HG03571 (cell line): ENCODE data around the gene BCL11B.

Experiments used
- ATAC-seq: cut with Tn5 transposase; IDR thresholded peaks from one replicate; pipeline ENCODE4 v1.9.1; 2021; ENCODE audit not compliant: unreplicated experiment

BCL11B gene

DNA sequence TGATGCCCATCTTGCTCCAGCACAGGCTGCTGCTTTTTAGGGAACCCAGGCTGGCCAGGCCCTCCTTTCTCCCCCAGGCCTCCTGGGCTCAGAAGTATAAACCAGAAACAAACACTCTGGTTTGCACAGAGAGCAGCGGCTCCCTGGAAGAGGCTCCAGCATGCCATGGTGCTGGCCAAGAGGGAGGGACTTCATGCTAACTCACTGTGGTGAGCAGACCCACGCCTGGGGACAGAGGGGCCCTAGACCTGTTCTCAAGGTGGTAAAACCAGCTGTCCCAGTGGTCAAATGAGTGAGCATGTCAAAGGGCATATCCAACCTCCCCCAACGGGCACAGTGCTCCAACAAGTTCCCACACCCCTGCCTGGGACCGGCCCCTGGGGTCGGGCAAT is 15.5 kb downstream of the BCL11B start:
- no peak for ATAC-seq

GRCh38 chr14:99255621-99256482 is 16.1 kb downstream of the BCL11B start:
- ATAC-seq, result no peak

GRCh38 chr14:99254328-99255009 is 17.5 kb downstream of the BCL11B start:
- no peak for ATAC-seq

DNA sequence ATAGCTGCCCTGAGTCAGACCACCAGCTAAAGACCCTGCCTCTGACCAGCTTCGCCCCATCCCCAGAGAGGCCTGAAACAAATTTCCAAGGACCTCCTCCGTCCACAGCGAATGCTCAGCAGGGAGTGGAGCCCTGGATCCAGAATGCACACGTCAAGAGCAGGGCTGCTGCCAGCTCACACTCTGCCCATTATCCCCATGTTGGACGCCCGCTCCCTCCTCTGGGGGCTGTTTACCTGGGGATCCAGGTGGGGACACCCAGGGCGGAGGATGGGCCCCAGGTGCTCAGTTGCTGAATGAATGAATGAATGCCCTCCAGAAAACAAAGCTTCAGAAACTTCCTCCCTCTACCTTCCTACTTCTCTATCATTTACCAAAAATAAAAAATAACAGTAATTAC is 18.1 kb downstream of the BCL11B start:
- ATAC-seq, result no peak

GRCh38 chr14:99252940-99253868 is 18.8 kb downstream of the BCL11B start:
- ATAC-seq, result no peak

DNA sequence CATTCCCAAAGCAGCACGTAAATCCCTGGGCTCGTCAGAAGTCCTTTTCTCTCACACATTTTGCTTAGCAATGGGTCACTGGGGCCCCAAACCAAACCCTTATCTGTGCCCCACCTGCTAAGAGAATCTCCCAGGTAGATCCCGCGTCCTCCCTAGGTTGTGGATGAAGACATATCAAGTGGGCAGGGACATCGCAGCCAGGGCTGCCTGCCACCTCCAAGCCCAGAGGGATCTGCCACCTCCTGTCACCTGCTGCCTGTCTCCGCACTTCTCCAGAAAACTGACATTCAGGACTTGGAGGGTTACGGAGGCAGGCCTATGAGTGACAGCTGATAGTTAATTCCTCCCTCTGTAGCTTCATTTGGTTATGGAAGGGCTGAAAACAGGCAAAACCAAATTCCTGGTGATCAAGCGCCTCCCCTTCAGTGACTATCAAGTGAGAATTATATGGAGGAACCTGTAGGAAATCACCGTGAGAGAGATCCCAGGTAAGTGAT is 19.5 kb downstream of the BCL11B start:
- ATAC-seq, result no peak

- no peak for ATAC-seq
Measured at GRCh38 chr14:99251721-99252120, 20.3 kb downstream of the BCL11B start.

- ATAC-seq, result no peak
Measured at GRCh38 chr14:99250636-99251208, 21.3 kb downstream of the BCL11B start.

DNA sequence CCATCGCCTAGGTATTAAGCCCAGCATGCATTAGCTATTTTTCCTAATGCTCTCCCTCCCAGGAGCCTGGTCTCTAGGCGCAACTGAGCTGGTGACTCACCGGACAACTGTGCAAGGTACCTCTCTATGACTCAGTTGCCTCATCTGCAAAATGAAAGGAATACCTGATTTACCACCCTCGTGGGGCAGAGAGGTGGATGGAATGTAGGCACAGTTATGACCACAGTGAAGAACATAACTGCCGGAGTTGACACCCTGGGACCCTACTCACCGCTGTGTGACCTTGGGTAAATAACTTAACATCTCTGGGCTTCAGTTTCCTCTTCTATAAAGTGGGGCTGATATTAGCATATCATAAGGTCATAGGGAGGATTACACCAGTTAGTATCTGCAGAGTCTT is 22.6 kb downstream of the BCL11B start:
- ATAC-seq, result no peak

- no peak for ATAC-seq
Measured at GRCh38 chr14:99248761-99249171, 23.2 kb downstream of the BCL11B start.

DNA sequence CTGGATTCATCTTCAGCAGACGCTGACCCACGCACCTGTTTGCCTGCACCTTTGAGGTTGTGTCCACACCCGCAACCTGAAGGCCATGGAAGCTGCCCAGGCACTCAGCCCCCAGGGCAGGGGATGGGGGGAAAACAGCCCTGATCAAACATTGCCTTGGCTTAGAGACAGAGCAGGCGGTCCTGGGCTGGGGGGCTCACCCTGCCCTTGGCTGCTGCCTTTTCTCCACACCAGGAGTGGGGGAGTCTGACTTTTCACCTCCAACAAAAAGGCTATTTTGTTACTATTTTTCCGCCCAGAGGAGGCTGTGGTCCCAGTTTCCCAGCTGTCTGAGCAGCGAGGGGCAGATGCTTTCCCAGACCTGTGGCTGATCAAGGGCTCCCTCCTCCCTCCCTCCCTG is 24.2 kb downstream of the BCL11B start:
- no peak for ATAC-seq

- ATAC-seq, result no peak
Measured at GRCh38 chr14:99247101-99247729, 24.8 kb downstream of the BCL11B start.

- no peak for ATAC-seq
Measured at GRCh38 chr14:99246536-99247097, 25.4 kb downstream of the BCL11B start.

DNA sequence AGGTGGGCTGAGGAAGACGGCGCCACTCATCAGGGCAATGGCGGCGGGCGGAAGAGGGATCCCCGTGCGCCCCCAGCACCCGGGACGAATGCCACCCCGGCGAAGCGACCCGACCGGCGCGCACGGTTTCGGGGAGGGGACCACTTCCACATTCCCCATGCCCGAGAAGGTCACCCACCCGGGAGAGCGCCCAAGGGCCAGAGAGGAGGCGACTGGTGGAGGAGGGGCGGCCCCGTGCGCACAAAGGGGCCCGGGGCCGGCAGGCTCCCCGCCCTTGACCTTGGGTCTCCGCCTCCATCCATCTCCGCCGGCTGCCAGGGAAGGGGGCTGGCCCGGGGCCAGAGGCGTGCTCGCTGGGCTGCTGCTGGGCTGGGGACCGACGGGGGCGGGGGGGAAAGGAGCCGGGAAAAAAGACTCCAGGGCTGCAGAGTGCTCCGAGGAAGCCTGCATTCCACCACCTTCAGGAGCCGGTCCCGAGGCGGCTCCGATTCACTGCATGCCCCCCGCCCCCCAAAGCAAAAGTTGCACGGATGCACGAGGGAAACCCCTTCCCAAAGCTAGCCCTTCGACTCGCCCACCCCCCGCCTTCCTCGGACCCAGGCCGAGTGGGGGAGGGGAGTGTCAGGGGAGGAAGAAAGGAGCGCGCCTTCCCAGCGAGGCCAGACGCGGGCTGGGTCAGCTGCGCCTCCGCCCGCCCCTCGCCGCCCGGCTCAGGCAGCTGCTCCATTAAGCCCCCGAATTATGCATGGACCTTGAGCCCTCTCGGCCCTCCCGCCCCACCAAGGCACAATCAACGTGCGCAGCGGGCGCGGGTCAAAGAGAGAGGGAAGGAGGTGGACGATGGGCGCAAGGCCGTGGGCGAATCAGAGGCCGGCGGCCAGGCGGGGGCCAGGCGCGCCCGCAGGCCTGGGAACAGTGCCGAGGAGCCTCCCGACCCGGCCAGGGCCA is 26.2 kb downstream of the BCL11B start:
- ATAC-seq, result no peak

DNA sequence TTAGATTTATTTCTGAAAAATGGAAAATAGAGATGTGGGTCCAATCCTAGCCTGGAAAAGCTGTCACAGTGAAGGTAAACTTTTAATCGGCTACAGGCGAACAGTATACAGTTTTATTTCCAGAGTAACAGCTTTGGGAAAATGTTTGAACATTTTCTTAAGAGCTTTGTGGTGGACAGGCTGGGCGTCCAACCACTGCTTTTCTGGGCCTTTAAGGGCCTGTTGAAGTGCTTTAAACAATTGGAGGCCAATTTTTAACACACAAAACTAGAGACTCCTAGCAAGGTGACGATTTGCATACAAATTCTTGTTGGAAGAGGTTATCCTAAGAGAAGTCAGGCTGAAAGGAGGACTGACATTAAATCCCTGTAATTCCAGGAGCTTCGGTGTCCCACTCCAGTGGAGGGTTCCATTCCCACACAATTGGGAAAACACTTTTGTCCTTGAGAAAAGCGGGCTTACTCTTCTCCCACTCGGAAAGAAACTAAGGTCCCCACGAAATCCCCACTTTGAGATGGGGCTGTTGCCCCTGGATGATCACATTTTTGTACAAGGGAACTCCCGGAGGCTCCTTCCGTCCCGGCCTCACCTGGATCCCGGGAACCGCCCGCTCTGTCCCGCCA is 26.9 kb downstream of the BCL11B start:
- no peak for ATAC-seq

DNA sequence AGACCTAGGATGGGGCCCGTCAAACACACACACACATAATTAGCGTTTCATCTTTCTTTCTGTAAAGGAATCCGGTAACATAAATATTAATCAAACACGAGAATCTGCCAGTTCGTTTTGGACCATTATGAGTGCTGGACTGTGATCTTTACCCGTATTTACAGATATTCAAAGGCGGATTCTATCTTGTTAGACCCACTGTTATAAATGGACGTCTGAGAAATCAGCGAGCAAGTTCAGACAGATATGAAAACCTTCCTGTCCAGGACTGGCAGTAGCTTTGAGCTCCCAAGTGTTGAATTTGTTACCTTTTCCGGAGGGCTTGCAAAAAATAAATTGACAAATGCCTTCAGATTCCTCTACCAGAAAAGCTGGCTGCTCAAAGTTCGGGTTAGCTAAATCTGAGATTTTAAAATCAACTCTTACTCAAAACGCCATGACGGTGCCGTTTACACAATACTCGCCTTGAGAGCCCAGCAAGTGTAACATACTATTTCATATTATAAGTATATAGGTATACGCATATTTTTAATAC is 27.6 kb downstream of the BCL11B start:
- ATAC-seq, result no peak

DNA sequence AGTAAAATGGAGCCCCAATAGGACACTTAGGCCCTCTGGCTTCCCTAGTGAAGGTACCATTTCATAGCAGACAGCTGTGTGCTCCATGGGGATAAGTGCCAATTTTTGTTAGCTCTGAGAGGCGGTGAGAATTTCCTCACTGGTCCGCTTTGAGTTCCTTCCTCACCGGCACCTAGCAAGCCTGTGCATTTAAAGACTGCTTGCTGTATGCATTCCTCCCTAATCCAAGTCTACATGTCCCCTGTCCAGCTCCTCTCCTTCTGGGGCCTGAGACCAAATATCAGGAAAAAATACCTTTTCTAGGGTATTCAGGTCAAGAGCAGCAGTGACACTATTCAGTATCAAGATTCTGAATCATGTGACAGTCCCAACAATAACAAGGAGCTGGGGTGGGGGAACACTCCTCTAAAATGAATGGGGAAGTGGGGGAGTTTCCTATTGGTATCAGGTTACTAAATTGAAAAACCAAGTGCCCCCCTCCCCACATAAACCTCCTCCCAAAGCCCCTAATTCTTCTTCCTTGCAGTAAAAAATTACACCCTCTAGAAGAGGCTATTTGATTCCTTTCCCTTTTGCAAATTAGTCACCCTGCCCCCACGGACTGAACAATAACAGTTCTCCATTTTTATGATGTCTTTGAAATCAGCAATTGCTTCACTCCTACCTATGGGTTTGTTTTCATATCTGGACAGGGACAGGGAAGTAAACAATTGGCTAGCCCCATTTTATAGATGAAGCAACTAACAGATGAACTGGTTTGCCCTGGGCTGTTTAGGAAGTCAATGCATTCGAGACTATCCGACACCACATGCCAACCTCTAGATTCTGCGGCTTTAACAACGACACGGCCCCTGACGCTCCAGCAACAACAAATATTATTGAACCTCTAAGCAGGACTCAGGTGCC is 28.9 kb downstream of the BCL11B start:
- ATAC-seq, result no peak
